Ishikawa (cell line): Measurements from ENCODE around the gene SNAPIN.

ENCODE experiments used
- CEBPB ChIP-seq: IDR thresholded peaks from 2 replicates; pipeline ENCODE4 v1.6.1; 2012
- CREB1 ChIP-seq: IDR thresholded peaks from 2 replicates; pipeline ENCODE4 v1.6.1; 2012; ENCODE audit warnings: low read depth
- EGR1 ChIP-seq: IDR thresholded peaks from 2 replicates; pipeline ENCODE4 v1.6.1; 2012
- EP300 ChIP-seq: IDR thresholded peaks from 2 replicates; pipeline ENCODE4 v1.6.1; 2012; ENCODE audit warnings: borderline replicate concordance
- FOXM1 ChIP-seq: IDR thresholded peaks from 2 replicates; pipeline ENCODE4 v1.6.1; 2012; ENCODE audit warnings: low read depth, borderline replicate concordance
- NFIC ChIP-seq: IDR thresholded peaks from 2 replicates; pipeline ENCODE4 v1.6.1; 2012
- RAD21 ChIP-seq: IDR thresholded peaks from 2 replicates; pipeline ENCODE4 v1.6.1; 2012; ENCODE audit warnings: low read depth
- TAF1 ChIP-seq: IDR thresholded peaks from 2 replicates; pipeline ENCODE4 v1.6.1; 2012; ENCODE audit warnings: low read depth, mild to moderate bottlenecking
- TEAD4 ChIP-seq: IDR thresholded peaks from 2 replicates; pipeline ENCODE4 v1.6.1; 2012
- YY1 ChIP-seq: IDR thresholded peaks from 2 replicates; pipeline ENCODE4 v1.6.1; 2012; ENCODE audit warnings: low read depth
- ZBTB7A ChIP-seq: IDR thresholded peaks from 2 replicates; pipeline ENCODE4 v1.6.1; 2012; ENCODE audit warnings: low read depth
- TF ChIP-seq, protein P1 (sequence below): IDR thresholded peaks from 2 replicates; pipeline ENCODE4 v1.6.1; 2012; ENCODE audit warnings: low read depth, mild to moderate bottlenecking
- TF ChIP-seq, protein P2 (sequence below): IDR thresholded peaks from 2 replicates; pipeline ENCODE4 v1.6.1; 2012

DNA sequence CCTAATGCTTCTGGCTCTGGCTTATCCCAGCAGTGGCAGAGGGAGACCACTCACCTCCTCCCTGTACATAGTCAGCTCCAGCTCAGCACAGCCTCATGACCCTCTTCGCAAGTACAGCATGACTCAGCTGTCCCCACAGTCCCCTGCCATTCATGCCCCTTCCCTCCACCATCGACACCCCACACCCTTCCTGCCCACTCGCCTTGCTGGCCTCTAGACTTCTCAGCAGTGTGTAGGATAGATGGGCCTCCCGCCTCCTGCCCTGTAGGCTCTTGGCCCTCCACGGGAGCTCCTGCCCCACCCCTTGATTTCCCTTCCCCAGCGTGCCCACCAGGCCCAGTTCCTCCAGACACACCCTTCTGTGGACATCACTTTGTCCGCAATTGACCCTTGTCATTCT lies 29.8 kb downstream of the SNAPIN start:
- TF ChIP-seq CREB1, result no peak
- no peak for TF ChIP-seq FOXM1
- TF ChIP-seq NFIC, result no peak
- TF ChIP-seq CEBPB, result no peak
- TF ChIP-seq, protein P1, sequence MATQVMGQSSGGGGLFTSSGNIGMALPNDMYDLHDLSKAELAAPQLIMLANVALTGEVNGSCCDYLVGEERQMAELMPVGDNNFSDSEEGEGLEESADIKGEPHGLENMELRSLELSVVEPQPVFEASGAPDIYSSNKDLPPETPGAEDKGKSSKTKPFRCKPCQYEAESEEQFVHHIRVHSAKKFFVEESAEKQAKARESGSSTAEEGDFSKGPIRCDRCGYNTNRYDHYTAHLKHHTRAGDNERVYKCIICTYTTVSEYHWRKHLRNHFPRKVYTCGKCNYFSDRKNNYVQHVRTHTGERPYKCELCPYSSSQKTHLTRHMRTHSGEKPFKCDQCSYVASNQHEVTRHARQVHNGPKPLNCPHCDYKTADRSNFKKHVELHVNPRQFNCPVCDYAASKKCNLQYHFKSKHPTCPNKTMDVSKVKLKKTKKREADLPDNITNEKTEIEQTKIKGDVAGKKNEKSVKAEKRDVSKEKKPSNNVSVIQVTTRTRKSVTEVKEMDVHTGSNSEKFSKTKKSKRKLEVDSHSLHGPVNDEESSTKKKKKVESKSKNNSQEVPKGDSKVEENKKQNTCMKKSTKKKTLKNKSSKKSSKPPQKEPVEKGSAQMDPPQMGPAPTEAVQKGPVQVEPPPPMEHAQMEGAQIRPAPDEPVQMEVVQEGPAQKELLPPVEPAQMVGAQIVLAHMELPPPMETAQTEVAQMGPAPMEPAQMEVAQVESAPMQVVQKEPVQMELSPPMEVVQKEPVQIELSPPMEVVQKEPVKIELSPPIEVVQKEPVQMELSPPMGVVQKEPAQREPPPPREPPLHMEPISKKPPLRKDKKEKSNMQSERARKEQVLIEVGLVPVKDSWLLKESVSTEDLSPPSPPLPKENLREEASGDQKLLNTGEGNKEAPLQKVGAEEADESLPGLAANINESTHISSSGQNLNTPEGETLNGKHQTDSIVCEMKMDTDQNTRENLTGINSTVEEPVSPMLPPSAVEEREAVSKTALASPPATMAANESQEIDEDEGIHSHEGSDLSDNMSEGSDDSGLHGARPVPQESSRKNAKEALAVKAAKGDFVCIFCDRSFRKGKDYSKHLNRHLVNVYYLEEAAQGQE, result no peak
- TF ChIP-seq TAF1, result no peak
- no peak for TF ChIP-seq RAD21
- no peak for TF ChIP-seq YY1
- TF ChIP-seq, protein P2, sequence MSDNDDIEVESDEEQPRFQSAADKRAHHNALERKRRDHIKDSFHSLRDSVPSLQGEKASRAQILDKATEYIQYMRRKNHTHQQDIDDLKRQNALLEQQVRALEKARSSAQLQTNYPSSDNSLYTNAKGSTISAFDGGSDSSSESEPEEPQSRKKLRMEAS, result no peak
- no peak for TF ChIP-seq EP300
- TF ChIP-seq EGR1, result no peak
- no peak for TF ChIP-seq TEAD4
- no peak for TF ChIP-seq ZBTB7A
